ENCODE results near the gene TMEM205.

Gene TMEM205

GRCh38 chr19:11306337-11306736 is 39.7 kb downstream of the TMEM205 start:
- no peak overlapping the region for H3K4me2 ChIP-seq (ENCODE audit: low read length)
- no peaks in the 10 kb centered on the region for H3K79me2 ChIP-seq (ENCODE audit: insufficient read depth, low read length)
- H3F3A ChIP-seq (ENCODE audit: insufficient read depth, low read length), result no peaks in the 10 kb centered on the region
- H3K9me2 ChIP-seq (ENCODE audit: low read depth, low read length), result no peaks in the 10 kb centered on the region
- no peak overlapping the region for H2AFZ ChIP-seq (ENCODE audit: low read length)
- H3K27me3 ChIP-seq (ENCODE audit: insufficient read depth, low read length), result no peaks in the 10 kb centered on the region
- no peaks in the 10 kb centered on the region for H3K9me3 ChIP-seq (ENCODE audit: low read length)
- H3K36me3 ChIP-seq (ENCODE audit: insufficient read depth, low read length), result no peaks in the 10 kb centered on the region
- H3K27ac ChIP-seq (ENCODE audit: low read depth, low read length, poor library complexity, severe bottlenecking), result no peak overlapping the region
- no peak overlapping the region for H3K9ac ChIP-seq (ENCODE audit: low read length)
- no peaks in the 10 kb centered on the region for H3K4me1 ChIP-seq (ENCODE audit: insufficient read depth, low read length, severe bottlenecking)
- H3K4me3 ChIP-seq (ENCODE audit: low read depth, low read length, poor library complexity, severe bottlenecking), result no peak overlapping the region
- TF ChIP-seq EZH2 (IDR thresholded peaks at IDR 0.05; ENCODE audit: borderline replicate concordance, low read length), result no peak
- TF ChIP-seq, protein P1, sequence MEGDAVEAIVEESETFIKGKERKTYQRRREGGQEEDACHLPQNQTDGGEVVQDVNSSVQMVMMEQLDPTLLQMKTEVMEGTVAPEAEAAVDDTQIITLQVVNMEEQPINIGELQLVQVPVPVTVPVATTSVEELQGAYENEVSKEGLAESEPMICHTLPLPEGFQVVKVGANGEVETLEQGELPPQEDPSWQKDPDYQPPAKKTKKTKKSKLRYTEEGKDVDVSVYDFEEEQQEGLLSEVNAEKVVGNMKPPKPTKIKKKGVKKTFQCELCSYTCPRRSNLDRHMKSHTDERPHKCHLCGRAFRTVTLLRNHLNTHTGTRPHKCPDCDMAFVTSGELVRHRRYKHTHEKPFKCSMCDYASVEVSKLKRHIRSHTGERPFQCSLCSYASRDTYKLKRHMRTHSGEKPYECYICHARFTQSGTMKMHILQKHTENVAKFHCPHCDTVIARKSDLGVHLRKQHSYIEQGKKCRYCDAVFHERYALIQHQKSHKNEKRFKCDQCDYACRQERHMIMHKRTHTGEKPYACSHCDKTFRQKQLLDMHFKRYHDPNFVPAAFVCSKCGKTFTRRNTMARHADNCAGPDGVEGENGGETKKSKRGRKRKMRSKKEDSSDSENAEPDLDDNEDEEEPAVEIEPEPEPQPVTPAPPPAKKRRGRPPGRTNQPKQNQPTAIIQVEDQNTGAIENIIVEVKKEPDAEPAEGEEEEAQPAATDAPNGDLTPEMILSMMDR (IDR thresholded peaks at IDR 0.05; ENCODE audit: low read length), result no peak
- no peaks in the 10 kb centered on the region for H4K20me1 ChIP-seq (ENCODE audit: insufficient read depth, low read length)

- H3F3A ChIP-seq (ENCODE audit: insufficient read depth, low read length), result no peaks in the 10 kb centered on the region
- H3K36me3 ChIP-seq (ENCODE audit: insufficient read depth, low read length), result no peaks in the 10 kb centered on the region
- H3K27ac ChIP-seq (ENCODE audit: low read depth, low read length, poor library complexity, severe bottlenecking), result no peak overlapping the region
- no peaks in the 10 kb centered on the region for H3K9me2 ChIP-seq (ENCODE audit: low read depth, low read length)
- no peak overlapping the region for H2AFZ ChIP-seq (ENCODE audit: low read length)
- TF ChIP-seq EZH2 (IDR thresholded peaks at IDR 0.05; ENCODE audit: borderline replicate concordance, low read length), result no peak
- TF ChIP-seq, protein P1 (IDR thresholded peaks at IDR 0.05; ENCODE audit: low read length), result no peak
- H3K4me2 ChIP-seq (ENCODE audit: low read length), result no peak overlapping the region
- no peaks in the 10 kb centered on the region for H3K27me3 ChIP-seq (ENCODE audit: insufficient read depth, low read length)
- no peaks in the 10 kb centered on the region for H3K9me3 ChIP-seq (ENCODE audit: low read length)
- no peak overlapping the region for H3K4me3 ChIP-seq (ENCODE audit: low read depth, low read length, poor library complexity, severe bottlenecking)
- no peaks in the 10 kb centered on the region for H3K79me2 ChIP-seq (ENCODE audit: insufficient read depth, low read length)
- H3K9ac ChIP-seq (ENCODE audit: low read length), result no peak overlapping the region
- H3K4me1 ChIP-seq (ENCODE audit: insufficient read depth, low read length, severe bottlenecking), result no peaks in the 10 kb centered on the region
- no peaks in the 10 kb centered on the region for H4K20me1 ChIP-seq (ENCODE audit: insufficient read depth, low read length)
These were observed 41.1 kb downstream of the TMEM205 start for GRCh38 chr19:11304936-11305335.

DNA sequence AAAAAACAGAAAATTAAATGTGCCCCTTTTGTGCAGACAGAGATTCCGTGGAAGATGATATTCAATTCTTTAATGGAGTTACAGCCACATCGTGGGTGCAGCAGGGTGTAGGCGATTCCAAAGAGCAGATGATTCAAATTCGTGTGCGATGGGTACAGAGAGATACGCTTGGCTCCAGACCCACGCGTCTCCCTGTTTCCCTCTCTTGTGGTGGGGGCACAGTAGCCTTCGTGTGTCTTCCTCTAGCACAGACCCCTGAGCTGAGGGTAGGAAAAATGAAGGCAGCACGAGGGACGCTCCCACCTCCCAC is 45.3 kb downstream of the TMEM205 start:
- Histone ChIP-seq H3K36me3 (ENCODE audit: insufficient read depth, low read length) (no peaks in the 10 kb centered on the region), H3K4me1 (ENCODE audit: insufficient read depth, low read length, severe bottlenecking) (no peaks in the 10 kb centered on the region), H4K20me1 (ENCODE audit: insufficient read depth, low read length) (no peaks in the 10 kb centered on the region), H3K27ac (ENCODE audit: low read depth, low read length, poor library complexity, severe bottlenecking) (no peak overlapping the region), H3K9me3 (ENCODE audit: low read length) (no peaks in the 10 kb centered on the region), H3K9ac (ENCODE audit: low read length) (no peak overlapping the region), H3K79me2 (ENCODE audit: insufficient read depth, low read length) (no peaks in the 10 kb centered on the region), H2AFZ (ENCODE audit: low read length) (no peak overlapping the region), H3K4me3 (ENCODE audit: low read depth, low read length, poor library complexity, severe bottlenecking) (no peak overlapping the region), H3K27me3 (ENCODE audit: insufficient read depth, low read length) (no peaks in the 10 kb centered on the region; the same call in 1 of the 2 replicates), H3K9me2 (ENCODE audit: low read depth, low read length) (no peaks in the 10 kb centered on the region), H3F3A (ENCODE audit: insufficient read depth, low read length) (no peaks in the 10 kb centered on the region), H3K4me2 (ENCODE audit: low read length) (no peak overlapping the region)
- TF ChIP-seq, protein P1 (IDR thresholded peaks at IDR 0.05; ENCODE audit: low read length), result no peak
- TF ChIP-seq EZH2 (IDR thresholded peaks at IDR 0.05; ENCODE audit: borderline replicate concordance, low read length), result no peak
